ENCODE measurements around the gene NDRG3. TPM values are rescaled to one million over a fixed set of nuclear protein-coding genes. Genes with fewer than 3 reads are reported as not detected.

The NDRG3 gene
- total and polyA plus RNA-seq, 2 of the 8 experiments (the other 6 are each of a cell fraction or from before 2014, with no cell fraction given) = 25.7 to 32.3 TPM

DNA sequence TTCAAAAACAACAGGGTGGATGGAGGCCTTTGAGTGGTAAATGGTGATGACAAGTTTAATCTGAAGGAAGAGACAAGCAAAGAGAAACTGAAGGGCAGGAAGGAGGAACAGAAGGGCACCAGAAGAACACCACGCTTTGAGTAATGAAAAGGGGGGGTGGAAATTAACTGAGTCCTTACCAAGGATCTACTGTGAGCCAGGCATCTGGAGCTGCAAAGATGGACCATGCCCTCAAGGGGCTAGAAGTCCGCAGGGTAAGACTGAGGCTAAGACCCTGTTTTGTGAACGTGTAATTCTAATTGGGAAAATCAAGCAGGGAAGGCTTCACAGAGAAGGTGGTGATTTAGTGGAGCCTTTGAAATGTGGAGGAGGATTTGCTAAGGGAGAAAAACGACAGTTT, 1.6 kb downstream of the NDRG3 start:
- Histone ChIP-seq H3K14ac (ENCODE audit: insufficient read length) (no peak overlapping the region), H2BK12ac (ENCODE audit: low read depth, low read length) (no peak overlapping the region), H2AK5ac (ENCODE audit: low read depth, low read length) (no peak overlapping the region), H3K36me3 (ENCODE audit: control insufficient read depth in 2 of 4, insufficient read depth in 4 of 4, low read length in 3 of 4) (no peaks in the 10 kb centered on the region), H3K27ac (ENCODE audit: low read depth, low read length) (no peak overlapping the region), H3K79me1 (ENCODE audit: low read depth, low read length) (no peaks in the 10 kb centered on the region), H3K56ac (replicated peaks; ENCODE audit: insufficient read length, low read depth, low read length) (no peak overlapping the region), H2BK15ac (ENCODE audit: low read length) (no peak overlapping the region), H3K4me1 (replicated peaks in 1 of 4; ENCODE audit: control insufficient read depth in 3 of 4, insufficient read depth in 4 of 4, low read length in 3 of 4) (peaks cover 0 to 7% (median 4%) of the 10 kb centered on the region in 4 experiments; a peak in 4 of 7 replicates), H2BK120ac (replicated peaks; ENCODE audit: low read depth, low read length) (no peak overlapping the region), H4K91ac (replicated peaks; ENCODE audit: insufficient read length, low read length) (no peak overlapping the region), H4K8ac (ENCODE audit: extremely low read depth, insufficient read depth, low read length) (no peak overlapping the region), H2BK5ac (ENCODE audit: low read depth, low read length) (no peak overlapping the region), H3K4ac (replicated peaks; ENCODE audit: insufficient read length, low read depth, low read length) (no peak overlapping the region), H4K5ac (ENCODE audit: insufficient read length, low read depth, low read length) (no peak overlapping the region), H3K4me2 (ENCODE audit: insufficient read depth in 1 of 2, low read depth in 2 of 2, low read length in 2 of 2) (peak overlapping the region; percentile 94 to 98; a peak in 2 of 4 replicates), H3K9me3 (ENCODE audit: insufficient read depth in 2 of 2, low read depth in 1 of 2, low read length in 1 of 2) (no peaks in the 10 kb centered on the region), H2AFZ (ENCODE audit: low read length) (no peak overlapping the region), H3K27me3 (replicated peaks in 1 of 4; ENCODE audit: control insufficient read depth in 3 of 4, extremely low read depth in 1 of 4, insufficient read depth in 3 of 4, low read length in 3 of 4) (no peaks in the 10 kb centered on the region), H3K23ac (ENCODE audit: insufficient read length) (no peak overlapping the region), H2BK20ac (ENCODE audit: low read length) (no peak overlapping the region), H3K79me2 (ENCODE audit: control insufficient read depth in 1 of 2, insufficient read depth in 2 of 2, low read length in 2 of 2) (peaks cover 0 to 3% of the 10 kb centered on the region in 2 experiments; a peak in 2 of 4 replicates), H3K9ac (replicated peaks in 1 of 4; ENCODE audit: extremely low read depth in 1 of 4, low read depth in 3 of 4, low read length in 3 of 4) (peak overlapping the region in 1 of 4 experiments; percentile 10; a peak in 1 of 7 replicates), H3K18ac (ENCODE audit: extremely low read depth, low read length) (no peak overlapping the region), H4K20me1 (replicated peaks in 1 of 2; ENCODE audit: control insufficient read depth in 1 of 2, insufficient read depth in 2 of 2, low read length in 2 of 2) (no peaks in the 10 kb centered on the region), H3K23me2 (ENCODE audit: low read depth, low read length) (peaks cover 4% of the 10 kb centered on the region), H3K4me3 (ENCODE audit: extremely low read depth in 1 of 4, insufficient read depth in 2 of 4, low read depth in 3 of 4, low read length in 4 of 4) (peak overlapping the region in 1 of 4 experiments; percentile 90; a peak in 1 of 8 replicates)
- ChIA-PET CTCF (ENCODE audit: partially characterized antibody) (interaction anchor here (0.7 to 4.0 kb wide), 13 partner anchors 10 to 207 kb away, joined by 3 to 31 read pairs (median 3); no protein-coding TSS in a partner anchor), POLR2A (ENCODE audit: partially characterized antibody) (interaction anchor here (0.8 to 1.2 kb wide), 3 partner anchors 8 to 67 kb away, joined by 3 to 4 read pairs (median 3); no protein-coding TSS in a partner anchor)
- DNase-seq (ENCODE audit: low read depth in 1 of 2, low spot score in 2 of 2) (no peak), FAIRE-seq (no peak)
- WGBS, 2 experiments (ENCODE audit: extremely low coverage in 1 of 2, insufficient coverage in 1 of 2, insufficient read length in 1 of 2, insufficient replicate concordance in 2 of 2, low coverage in 1 of 2, low lambda C conversion rate in 2 of 2, missing lambda C conversion rate in 1 of 2) = 79% methylated on average over 4 of the region's 4 CpGs; no CpG with 5 or more reads in 1 of the 2 experiments
- TF ChIP-seq TAF7 (optimal IDR thresholded peaks at IDR 0.05; ENCODE audit: borderline replicate concordance, low read depth, low read length) = no peak
- TF ChIP-seq SP1 (IDR thresholded peaks at IDR 0.05; ENCODE audit: low read depth, low read length) = no peak
- TF ChIP-seq HDAC6 (IDR thresholded peaks at IDR 0.05; ENCODE audit: low read depth, low read length) = no peak
- no peak for TF ChIP-seq RNF2 (IDR thresholded peaks at IDR 0.05; ENCODE audit: borderline replicate concordance, low read depth, low read length, missing control alignments, poor library complexity, severe bottlenecking)
- no peak for TF ChIP-seq KDM4A (IDR thresholded peaks at IDR 0.05; ENCODE audit: low read depth, low read length, severe bottlenecking)
- no peak for TF ChIP-seq SIX5 (IDR thresholded peaks at IDR 0.05; ENCODE audit: low read depth, low read length)
- no peak for TF ChIP-seq POLR2A (IDR thresholded peaks at IDR 0.05; ENCODE audit: control extremely low read depth in 1 of 2, low read depth in 2 of 2, low read length in 2 of 2)
- TF ChIP-seq SUZ12 (IDR thresholded peaks at IDR 0.05; ENCODE audit: low read length) = no peak
- TF ChIP-seq CHD2 (IDR thresholded peaks at IDR 0.05; ENCODE audit: low read length) = no peak
- TF ChIP-seq TCF12 (IDR thresholded peaks at IDR 0.05; ENCODE audit: low read depth, low read length) = no peak
- no peak for TF ChIP-seq SRF (IDR thresholded peaks at IDR 0.05; ENCODE audit: low read depth, low read length)
- no peak for TF ChIP-seq JUN (IDR thresholded peaks at IDR 0.05; ENCODE audit: low read depth, low read length)
- TF ChIP-seq SP2 (IDR thresholded peaks at IDR 0.05; ENCODE audit: low read length) = no peak
- no peak for TF ChIP-seq POU5F1 (IDR thresholded peaks at IDR 0.05; ENCODE audit: low read depth, low read length)

All from H1 (cell line).